Measurements from ENCODE around the gene TMEM175. TPM values are rescaled to one million over a fixed set of nuclear protein-coding genes. Genes with fewer than 3 reads are reported as not detected.

Gene TMEM175
- total RNA-seq, 1 experiment from 2014 or later = 22.3 TPM

DNA sequence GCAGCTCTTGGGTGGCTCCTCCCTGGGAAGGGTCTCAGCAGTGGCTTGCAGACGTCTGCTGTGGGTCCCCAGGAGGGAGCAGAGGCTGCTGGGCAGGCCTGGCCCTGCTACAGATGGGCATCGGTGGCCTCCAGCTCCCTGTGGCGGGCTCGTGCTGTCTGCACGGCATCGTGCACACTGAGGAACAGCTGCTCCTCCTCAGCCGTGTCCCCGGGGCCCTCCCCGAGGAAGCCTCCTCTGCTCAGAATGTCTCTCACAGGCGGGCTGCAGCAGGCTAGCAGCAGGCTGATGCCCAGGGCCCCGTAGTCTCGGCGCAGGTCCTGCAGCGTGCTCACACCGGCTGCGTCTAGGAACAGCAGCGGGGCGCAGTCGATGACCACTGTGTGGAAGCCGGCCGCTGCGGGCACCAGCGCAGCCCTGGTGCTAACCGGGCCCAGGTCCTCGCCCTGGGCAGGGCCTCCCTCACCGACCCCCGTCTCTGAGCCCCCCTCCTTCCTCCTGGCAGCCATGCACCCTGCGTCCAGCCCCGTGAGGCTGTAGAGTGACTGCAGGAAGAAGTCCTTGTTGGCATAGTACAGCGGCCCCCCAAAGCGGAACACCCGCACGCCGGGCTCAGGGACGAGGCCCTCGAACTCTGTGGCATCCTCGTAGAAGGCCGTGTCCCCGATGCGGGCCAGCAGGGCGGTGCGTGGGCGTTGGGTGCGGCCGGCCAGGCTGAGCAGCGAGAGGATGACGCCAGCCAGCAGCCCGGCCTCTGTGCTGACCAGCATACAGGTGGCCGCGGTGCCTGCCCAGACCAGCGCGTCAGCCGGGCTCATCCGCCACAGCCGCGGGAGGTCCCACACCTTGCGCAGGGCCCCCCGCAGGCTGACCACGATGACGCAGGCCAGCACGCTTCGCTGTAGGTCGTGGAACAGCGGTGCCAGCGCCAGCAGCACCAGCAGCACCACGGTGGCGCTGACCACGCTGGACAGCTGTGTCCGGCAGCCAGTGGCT, 56.8 kb downstream of the TMEM175 start:
- TF ChIP-seq, protein P1, sequence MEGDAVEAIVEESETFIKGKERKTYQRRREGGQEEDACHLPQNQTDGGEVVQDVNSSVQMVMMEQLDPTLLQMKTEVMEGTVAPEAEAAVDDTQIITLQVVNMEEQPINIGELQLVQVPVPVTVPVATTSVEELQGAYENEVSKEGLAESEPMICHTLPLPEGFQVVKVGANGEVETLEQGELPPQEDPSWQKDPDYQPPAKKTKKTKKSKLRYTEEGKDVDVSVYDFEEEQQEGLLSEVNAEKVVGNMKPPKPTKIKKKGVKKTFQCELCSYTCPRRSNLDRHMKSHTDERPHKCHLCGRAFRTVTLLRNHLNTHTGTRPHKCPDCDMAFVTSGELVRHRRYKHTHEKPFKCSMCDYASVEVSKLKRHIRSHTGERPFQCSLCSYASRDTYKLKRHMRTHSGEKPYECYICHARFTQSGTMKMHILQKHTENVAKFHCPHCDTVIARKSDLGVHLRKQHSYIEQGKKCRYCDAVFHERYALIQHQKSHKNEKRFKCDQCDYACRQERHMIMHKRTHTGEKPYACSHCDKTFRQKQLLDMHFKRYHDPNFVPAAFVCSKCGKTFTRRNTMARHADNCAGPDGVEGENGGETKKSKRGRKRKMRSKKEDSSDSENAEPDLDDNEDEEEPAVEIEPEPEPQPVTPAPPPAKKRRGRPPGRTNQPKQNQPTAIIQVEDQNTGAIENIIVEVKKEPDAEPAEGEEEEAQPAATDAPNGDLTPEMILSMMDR (IDR thresholded peaks at IDR 0.05; ENCODE audit: insufficient read depth in 1 of 2, low read depth in 1 of 2, low read length in 1 of 2, severe bottlenecking in 1 of 2, unreplicated experiment in 1 of 2) = no peak
- POLR2A ChIA-PET = no interaction called here
- no peak overlapping the region for H3K4me3 ChIP-seq (ENCODE audit: low read depth, low read length)
- H3K9me3 Mint-ChIP-seq (ENCODE audit: unreplicated experiment) = no peaks in the 10 kb centered on the region
- BruUV-seq (replicated peaks) = no TSS peak
- H3K4me3 Mint-ChIP-seq (ENCODE audit: unreplicated experiment) = no peak overlapping the region
- no peaks in the 10 kb centered on the region; the same call in 1 of the 2 replicates for H3K36me3 ChIP-seq (ENCODE audit: control insufficient read depth, insufficient read depth, low read length)
- H3K27me3 ChIP-seq (replicated peaks; ENCODE audit: control insufficient read depth, insufficient read depth, low read length) = no peaks in the 10 kb centered on the region
- no peaks in the 10 kb centered on the region for H3K9me3 ChIP-seq
- H3K27ac Mint-ChIP-seq (ENCODE audit: unreplicated experiment) = no peak overlapping the region
- H3K36me3 Mint-ChIP-seq (ENCODE audit: insufficient read depth, unreplicated experiment) = peaks cover 34% of the 10 kb centered on the region
- CTCF ChIA-PET = no interaction called here
- H3K4me1 Mint-ChIP-seq (ENCODE audit: low read depth, unreplicated experiment) = no peaks in the 10 kb centered on the region
- H3K4me1 ChIP-seq = peaks cover 52% of the 10 kb centered on the region
- no peak for DNase-seq
- intact Hi-C loops (cut with micrococcal nuclease; ENCODE audit: unreplicated experiment) = no loop called here
- H3K27me3 Mint-ChIP-seq (ENCODE audit: insufficient read depth, unreplicated experiment) = no peaks in the 10 kb centered on the region

DNA sequence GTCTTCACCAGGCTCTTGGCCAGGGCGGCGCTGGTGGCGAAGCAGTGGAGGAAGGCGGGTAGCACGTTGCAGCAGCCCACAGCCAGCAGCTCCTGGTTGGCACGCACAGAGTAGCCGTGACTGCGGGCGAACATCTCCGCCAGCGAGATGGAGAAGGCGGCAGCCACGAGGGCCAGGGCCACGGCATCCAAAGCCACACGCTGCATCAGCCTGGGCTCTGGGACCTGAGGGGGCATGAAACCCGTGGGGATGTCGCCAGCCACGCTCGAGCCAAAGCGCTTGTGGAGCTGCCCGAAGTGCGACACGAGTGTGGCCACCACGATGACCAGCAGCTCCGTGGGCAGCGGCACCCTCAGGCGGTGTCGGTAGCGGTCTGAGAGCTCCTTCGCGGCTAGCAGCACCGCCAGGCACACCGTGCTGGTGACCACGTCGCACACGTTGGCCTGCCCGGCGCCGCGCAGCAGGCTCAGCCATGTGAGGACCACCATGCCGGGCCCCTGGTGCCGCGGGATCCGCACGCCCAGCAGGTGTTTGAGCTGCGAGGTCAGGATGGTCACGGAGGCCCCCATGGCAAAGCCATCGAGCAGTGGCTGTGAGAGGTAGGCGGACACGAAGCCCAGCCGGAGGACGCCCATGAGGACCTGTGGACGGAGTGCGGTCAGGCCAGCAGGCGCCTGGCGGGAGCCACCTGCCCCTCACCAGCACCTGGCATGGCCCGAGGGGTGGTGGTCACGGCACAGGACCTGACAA, 57.6 kb downstream of the TMEM175 start:
- no peaks in the 10 kb centered on the region for H3K9me3 Mint-ChIP-seq (ENCODE audit: unreplicated experiment)
- H3K36me3 ChIP-seq (ENCODE audit: control insufficient read depth, insufficient read depth, low read length) = no peaks in the 10 kb centered on the region; the same call in 1 of the 2 replicates
- ChIA-PET POLR2A (no interaction called here), CTCF (no interaction called here)
- H3K27me3 Mint-ChIP-seq (ENCODE audit: insufficient read depth, unreplicated experiment) = no peaks in the 10 kb centered on the region
- intact Hi-C loops (cut with micrococcal nuclease; ENCODE audit: unreplicated experiment) = loop anchor here (5.0 kb wide), 1 partner anchor 58 kb away; the partner anchor contains the start of genes GAK and TMEM175
- peaks cover 35% of the 10 kb centered on the region for H3K36me3 Mint-ChIP-seq (ENCODE audit: insufficient read depth, unreplicated experiment)
- H3K9me3 ChIP-seq = no peaks in the 10 kb centered on the region
- no peak for DNase-seq
- H3K4me1 Mint-ChIP-seq (ENCODE audit: low read depth, unreplicated experiment) = no peaks in the 10 kb centered on the region
- H3K4me3 Mint-ChIP-seq (ENCODE audit: unreplicated experiment) = no peak overlapping the region
- TF ChIP-seq, protein P1 (IDR thresholded peaks at IDR 0.05; ENCODE audit: insufficient read depth in 1 of 2, low read depth in 1 of 2, low read length in 1 of 2, severe bottlenecking in 1 of 2, unreplicated experiment in 1 of 2) = no peak
- BruUV-seq (replicated peaks) = no TSS peak
- H3K4me3 ChIP-seq (ENCODE audit: low read depth, low read length) = no peak overlapping the region
- H3K4me1 ChIP-seq = peaks cover 49% of the 10 kb centered on the region
- no peak overlapping the region for H3K27ac Mint-ChIP-seq (ENCODE audit: unreplicated experiment)
- H3K27me3 ChIP-seq (replicated peaks; ENCODE audit: control insufficient read depth, insufficient read depth, low read length) = no peaks in the 10 kb centered on the region

DNA sequence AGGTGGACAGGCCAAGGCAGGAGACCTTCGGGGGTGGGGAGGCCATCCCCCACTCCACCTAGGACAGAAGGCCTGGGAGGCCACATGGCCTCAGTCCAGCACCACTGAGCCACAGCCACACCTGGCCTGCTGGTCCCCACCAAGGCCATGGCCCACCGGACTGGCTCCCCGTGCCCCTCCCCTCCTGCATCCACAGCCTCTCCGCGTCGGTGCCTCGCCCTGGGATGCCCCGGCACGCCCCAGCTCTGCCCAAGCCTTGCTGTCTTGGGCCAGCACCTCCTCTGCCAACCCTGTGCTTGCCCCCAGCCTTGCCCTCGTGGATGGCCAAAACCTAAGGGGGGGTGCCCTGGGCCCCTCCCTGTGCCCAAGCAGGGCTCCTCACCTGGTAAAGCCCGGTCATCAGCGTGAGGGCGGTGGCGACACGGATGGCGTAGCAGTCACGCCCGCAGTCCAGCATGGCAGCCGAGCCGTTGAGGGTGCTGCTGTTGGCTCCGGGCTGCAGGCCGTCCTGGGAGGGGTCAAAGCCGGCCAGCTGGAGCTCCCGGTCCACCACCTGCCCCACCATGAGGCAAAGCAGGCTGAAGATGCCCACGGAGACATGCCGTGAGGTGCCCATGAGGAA, 58.6 kb downstream of the TMEM175 start:
- no peaks in the 10 kb centered on the region; the same call in 1 of the 2 replicates for H3K36me3 ChIP-seq (ENCODE audit: control insufficient read depth, insufficient read depth, low read length)
- intact Hi-C loops (cut with micrococcal nuclease; ENCODE audit: unreplicated experiment) = loop anchor here (5.0 kb wide), 1 partner anchor 59 kb away; the partner anchor contains the start of genes GAK and TMEM175
- ChIA-PET POLR2A (no interaction called here), CTCF (no interaction called here)
- H3K4me3 ChIP-seq (ENCODE audit: low read depth, low read length) = no peak overlapping the region
- no peak overlapping the region for H3K27ac Mint-ChIP-seq (ENCODE audit: unreplicated experiment)
- H3K27me3 Mint-ChIP-seq (ENCODE audit: insufficient read depth, unreplicated experiment) = no peaks in the 10 kb centered on the region
- H3K4me3 Mint-ChIP-seq (ENCODE audit: unreplicated experiment) = no peak overlapping the region
- DNase-seq = no peak
- peaks cover 45% of the 10 kb centered on the region for H3K4me1 ChIP-seq
- BruUV-seq (replicated peaks) = no TSS peak
- H3K27me3 ChIP-seq (replicated peaks; ENCODE audit: control insufficient read depth, insufficient read depth, low read length) = no peaks in the 10 kb centered on the region
- peaks cover 28% of the 10 kb centered on the region for H3K36me3 Mint-ChIP-seq (ENCODE audit: insufficient read depth, unreplicated experiment)
- TF ChIP-seq, protein P1 (IDR thresholded peaks at IDR 0.05; ENCODE audit: insufficient read depth in 1 of 2, low read depth in 1 of 2, low read length in 1 of 2, severe bottlenecking in 1 of 2, unreplicated experiment in 1 of 2) = no peak
- H3K9me3 Mint-ChIP-seq (ENCODE audit: unreplicated experiment) = no peaks in the 10 kb centered on the region
- no peaks in the 10 kb centered on the region for H3K9me3 ChIP-seq
- no peaks in the 10 kb centered on the region for H3K4me1 Mint-ChIP-seq (ENCODE audit: low read depth, unreplicated experiment)
